Ectodermal cell (in vitro differentiated cells): ENCODE results near the gene MTMR2.

Source experiments
- H3K27ac ChIP-seq: 2 replicates; pipeline ENCODE4 v1.7.0; 2013; ENCODE audit warnings: mild to moderate bottlenecking, low read depth, low read length; ENCODE audit not compliant: insufficient read depth, poor library complexity, severe bottlenecking
- H3K27me3 ChIP-seq: 2 replicates; pipeline ENCODE4 v1.7.0; 2013; ENCODE audit warnings: mild to moderate bottlenecking, low read length; ENCODE audit not compliant: insufficient read depth, control insufficient read depth, poor library complexity, severe bottlenecking
- H3K36me3 ChIP-seq: one replicate; pipeline ENCODE4 v1.7.0; 2013; ENCODE audit warnings: low read length; ENCODE audit not compliant: control insufficient read depth, insufficient read depth
- H3K4me1 ChIP-seq: one replicate; pipeline ENCODE4 v1.7.0; 2013; ENCODE audit warnings: low read length; ENCODE audit not compliant: control insufficient read depth, insufficient read depth
- H3K4me3 ChIP-seq: 2 replicates; pipeline ENCODE4 v1.7.0; 2013; ENCODE audit warnings: low read depth, low read length, control low read depth; ENCODE audit not compliant: insufficient read depth
- H3K9me3 ChIP-seq: 2 replicates; pipeline ENCODE4 v1.7.0; 2013; ENCODE audit warnings: mild to moderate bottlenecking, low read length, moderate library complexity; ENCODE audit not compliant: control insufficient read depth
- WGBS, 2 experiments: methylation state at CpG; one replicate each; pipeline ENCODE4 v1.1.7; 2013; ENCODE audit warnings: missing lambda C conversion rate in 2 of 2; 5-methylcytosine and 5-hydroxymethylcytosine counted together

MTMR2 gene

GRCh38 chr11:95790933-95791708 lies 132.8 kb downstream of the MTMR2 start:
- WGBS, 2 experiments = 4% methylated on average over 29 of the region's 29 CpGs
- Histone ChIP-seq H3K9me3 (no peaks in the 10 kb centered on the region), H3K36me3 (no peaks in the 10 kb centered on the region), H3K27me3 (no peaks in the 10 kb centered on the region), H3K4me1 (peaks cover 7% of the 10 kb centered on the region), H3K4me3 (peak overlapping the region; percentile 79), H3K27ac (peak overlapping the region; percentile 99)

GRCh38 chr11:95790123-95790932 lies 133.6 kb downstream of the MTMR2 start, which contains the start of gene CEP57:
CEP57 (plus strand) TSS chr11:95790498; CDS start chr11:95790699, 201 bp downstream.
- H3K27me3 ChIP-seq = no peaks in the 10 kb centered on the region
- WGBS, 2 experiments = 0% methylated on average over 55 of the region's 55 CpGs
- H3K9me3 ChIP-seq = no peaks in the 10 kb centered on the region
- H3K4me1 ChIP-seq = peaks cover 7% of the 10 kb centered on the region
- peak within 1 kb of the TSS; percentile 79 for H3K4me3 ChIP-seq
- H3K27ac ChIP-seq = peak within 1 kb of the TSS; percentile 99
- peaks cover 7% of the 10 kb centered on the region for H3K36me3 ChIP-seq

- H3K27me3 ChIP-seq = no peaks in the 10 kb centered on the region
- 0% methylated on average over 62 of the region's 62 CpGs for WGBS, 2 experiments
- H3K4me1 ChIP-seq = peaks cover 7% of the 10 kb centered on the region
- H3K36me3 ChIP-seq = peaks cover 7% of the 10 kb centered on the region
- H3K4me3 ChIP-seq = peak within 1 kb of the TSS; percentile 79
- H3K9me3 ChIP-seq = no peaks in the 10 kb centered on the region
- peak within 1 kb of the TSS; percentile 99 for H3K27ac ChIP-seq
Observed at GRCh38 chr11:95789506-95790122, 134.3 kb downstream of the MTMR2 start, which contains the start of gene FAM76B. FAM76B (minus strand) TSS chr11:95789782; CDS start chr11:95789478, 304 bp downstream.

- H3K4me3 ChIP-seq = peak overlapping the region; percentile 79
- 1% methylated on average over 34 of the region's 34 CpGs for WGBS, 2 experiments
- peak overlapping the region; percentile 99 for H3K27ac ChIP-seq
- peaks cover 7% of the 10 kb centered on the region for H3K4me1 ChIP-seq
- H3K27me3 ChIP-seq = no peaks in the 10 kb centered on the region
- peaks cover 7% of the 10 kb centered on the region for H3K36me3 ChIP-seq
- no peaks in the 10 kb centered on the region for H3K9me3 ChIP-seq
Observed at GRCh38 chr11:95788921-95789505, 134.9 kb downstream of the MTMR2 start.
